H1 (cell line): Measurements from ENCODE around the gene CYLD. TPM values are rescaled to one million over a fixed set of nuclear protein-coding genes. Genes with fewer than 3 reads are reported as not detected.

Source experiments
- CHD2 ChIP-seq: IDR thresholded peaks from 2 replicates; pipeline ENCODE4 v1.6.1; 2012; ENCODE audit warnings: low read length, improper control_type of control experiment
- CTCF ChIP-seq, 3 experiments: IDR thresholded peaks; 1 replicate in 2 of 3; 2 replicates in 1 of 3; pipeline versions ENCODE4 v1.5.1 to v1.6.1; 2011; ENCODE audit warnings: low read length in 3 of 3, mild to moderate bottlenecking in 3 of 3, inconsistent platforms in 2 of 3, low read depth in 1 of 3, moderate library complexity in 1 of 3; ENCODE audit not compliant: insufficient read depth in 1 of 3; ENCODE audit errors: control extremely low read depth in 1 of 3
- RAD21 ChIP-seq, 2 experiments: IDR thresholded peaks in 1 of 2; conservative IDR thresholded peaks in 1 of 2; 2 replicates each; pipeline ENCODE4 v1.6.1; 2011; ENCODE audit warnings: low read depth in 2 of 2, low read length in 2 of 2, improper control_type of control experiment in 1 of 2, inconsistent platforms in 1 of 2, mild to moderate bottlenecking in 1 of 2, moderate library complexity in 1 of 2
- TEAD4 ChIP-seq: IDR thresholded peaks from 2 replicates; pipeline ENCODE4 v1.6.1; 2012; ENCODE audit warnings: low read depth, low read length, inconsistent platforms, mixed read lengths
- polyA plus RNA-seq, 7 experiments: library from polyadenylated mRNA; depleted of rRNA in 3 of 7; stranded (reverse) in 5 of 7; unstranded in 2 of 7; fragments of >200 nt in 5 of 7; fragments of 200-250 nt in 2 of 7; gene quantifications; 1 replicate in 5 of 7; 2 replicates in 1 of 7; 4 replicates in 1 of 7; pipeline versions ENCODE4 v1.2.1 to v1.2.3, GENCODE V29; 2011 to 2013; ENCODE audit warnings: missing spikeins in 2 of 7, mixed read lengths in 2 of 7
- total RNA-seq: library from RNA; stranded (reverse); fragmentation: NEBNext Ultra II Directional; extraction: Animal tissue kit (Norgen Biotek cat#: 25700); gene quantifications from 2 replicates; pipeline ENCODE4 v1.2.1, GENCODE V29; 2021
- TF ChIP-seq, protein P1 (sequence below): fragments of 300-600 bp; sonication (generic); IDR thresholded peaks from 2 replicates; pipeline ENCODE4 v1.7.1; 2012; ENCODE audit warnings: low read length, moderate library complexity, mild to moderate bottlenecking, inconsistent platforms; ENCODE audit not compliant: insufficient replicate concordance

Gene CYLD
- total and polyA plus RNA-seq, 2 of the 8 experiments (the other 6 are each of a cell fraction or from before 2014, with no cell fraction given), result 3.7 to 18.8 TPM

DNA sequence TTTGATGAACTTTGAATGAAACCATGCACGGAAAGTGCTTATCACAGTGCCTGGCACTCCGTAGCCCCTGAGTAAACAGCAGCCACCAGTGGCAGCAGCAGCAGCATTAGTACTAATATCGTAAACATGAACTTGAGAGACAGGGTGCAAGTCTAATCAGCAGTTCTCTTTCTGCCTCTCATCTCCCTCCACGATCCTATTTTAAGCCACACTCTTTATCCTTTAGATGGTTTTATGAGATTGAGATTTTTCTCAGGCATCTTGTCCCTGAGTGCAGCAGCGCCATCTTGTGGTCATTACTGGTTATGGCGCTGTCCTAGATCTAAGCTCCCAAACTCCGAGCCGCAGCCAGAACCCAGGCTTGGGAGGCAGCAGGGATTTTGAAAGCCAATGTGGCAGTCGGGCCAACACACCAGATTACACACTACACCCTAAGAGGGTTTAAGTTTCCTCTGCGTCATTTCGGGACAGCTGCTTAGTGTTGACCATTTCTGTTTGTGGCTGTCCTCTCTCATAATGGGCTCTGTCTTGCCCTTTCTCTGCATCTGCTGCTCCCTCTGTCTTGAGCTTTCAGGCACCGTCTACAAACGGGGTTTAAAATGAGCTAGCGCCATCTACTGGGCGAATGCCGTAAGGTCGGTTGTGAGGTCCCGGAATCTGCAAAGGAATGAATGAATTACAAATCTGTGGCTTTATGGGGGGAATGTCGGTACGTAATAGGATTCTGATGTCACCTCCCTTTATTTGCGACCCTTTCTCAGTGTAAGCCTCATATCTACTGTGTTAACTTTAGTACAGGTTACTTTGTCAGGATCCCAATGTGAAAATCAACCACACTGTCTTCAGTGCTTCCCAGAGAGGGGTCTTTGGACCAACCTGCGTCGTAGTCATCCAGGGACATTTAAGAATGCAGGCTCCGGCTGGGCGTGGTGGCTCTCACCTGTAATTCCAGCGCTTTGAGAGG lies 64.5 kb downstream of the CYLD start (continued):
- TF ChIP-seq CTCF (IDR thresholded peaks at IDR 0.05; ENCODE audit: control extremely low read depth in 1 of 3, insufficient read depth in 1 of 3, low read depth in 1 of 3, low read length in 3 of 3) (peak; percentile 72 to 94 (median 73)), RAD21 (IDR thresholded peaks at IDR 0.05 in 1 of 2, conservative IDR thresholded peaks at IDR 0.05 in 1 of 2; ENCODE audit: low read depth in 2 of 2, low read length in 2 of 2) (peak; percentile 80 to 83), CHD2 (no peak), TEAD4 (peak; percentile 55; the same call in 1 of the 2 replicates)
- TF ChIP-seq, protein P1, sequence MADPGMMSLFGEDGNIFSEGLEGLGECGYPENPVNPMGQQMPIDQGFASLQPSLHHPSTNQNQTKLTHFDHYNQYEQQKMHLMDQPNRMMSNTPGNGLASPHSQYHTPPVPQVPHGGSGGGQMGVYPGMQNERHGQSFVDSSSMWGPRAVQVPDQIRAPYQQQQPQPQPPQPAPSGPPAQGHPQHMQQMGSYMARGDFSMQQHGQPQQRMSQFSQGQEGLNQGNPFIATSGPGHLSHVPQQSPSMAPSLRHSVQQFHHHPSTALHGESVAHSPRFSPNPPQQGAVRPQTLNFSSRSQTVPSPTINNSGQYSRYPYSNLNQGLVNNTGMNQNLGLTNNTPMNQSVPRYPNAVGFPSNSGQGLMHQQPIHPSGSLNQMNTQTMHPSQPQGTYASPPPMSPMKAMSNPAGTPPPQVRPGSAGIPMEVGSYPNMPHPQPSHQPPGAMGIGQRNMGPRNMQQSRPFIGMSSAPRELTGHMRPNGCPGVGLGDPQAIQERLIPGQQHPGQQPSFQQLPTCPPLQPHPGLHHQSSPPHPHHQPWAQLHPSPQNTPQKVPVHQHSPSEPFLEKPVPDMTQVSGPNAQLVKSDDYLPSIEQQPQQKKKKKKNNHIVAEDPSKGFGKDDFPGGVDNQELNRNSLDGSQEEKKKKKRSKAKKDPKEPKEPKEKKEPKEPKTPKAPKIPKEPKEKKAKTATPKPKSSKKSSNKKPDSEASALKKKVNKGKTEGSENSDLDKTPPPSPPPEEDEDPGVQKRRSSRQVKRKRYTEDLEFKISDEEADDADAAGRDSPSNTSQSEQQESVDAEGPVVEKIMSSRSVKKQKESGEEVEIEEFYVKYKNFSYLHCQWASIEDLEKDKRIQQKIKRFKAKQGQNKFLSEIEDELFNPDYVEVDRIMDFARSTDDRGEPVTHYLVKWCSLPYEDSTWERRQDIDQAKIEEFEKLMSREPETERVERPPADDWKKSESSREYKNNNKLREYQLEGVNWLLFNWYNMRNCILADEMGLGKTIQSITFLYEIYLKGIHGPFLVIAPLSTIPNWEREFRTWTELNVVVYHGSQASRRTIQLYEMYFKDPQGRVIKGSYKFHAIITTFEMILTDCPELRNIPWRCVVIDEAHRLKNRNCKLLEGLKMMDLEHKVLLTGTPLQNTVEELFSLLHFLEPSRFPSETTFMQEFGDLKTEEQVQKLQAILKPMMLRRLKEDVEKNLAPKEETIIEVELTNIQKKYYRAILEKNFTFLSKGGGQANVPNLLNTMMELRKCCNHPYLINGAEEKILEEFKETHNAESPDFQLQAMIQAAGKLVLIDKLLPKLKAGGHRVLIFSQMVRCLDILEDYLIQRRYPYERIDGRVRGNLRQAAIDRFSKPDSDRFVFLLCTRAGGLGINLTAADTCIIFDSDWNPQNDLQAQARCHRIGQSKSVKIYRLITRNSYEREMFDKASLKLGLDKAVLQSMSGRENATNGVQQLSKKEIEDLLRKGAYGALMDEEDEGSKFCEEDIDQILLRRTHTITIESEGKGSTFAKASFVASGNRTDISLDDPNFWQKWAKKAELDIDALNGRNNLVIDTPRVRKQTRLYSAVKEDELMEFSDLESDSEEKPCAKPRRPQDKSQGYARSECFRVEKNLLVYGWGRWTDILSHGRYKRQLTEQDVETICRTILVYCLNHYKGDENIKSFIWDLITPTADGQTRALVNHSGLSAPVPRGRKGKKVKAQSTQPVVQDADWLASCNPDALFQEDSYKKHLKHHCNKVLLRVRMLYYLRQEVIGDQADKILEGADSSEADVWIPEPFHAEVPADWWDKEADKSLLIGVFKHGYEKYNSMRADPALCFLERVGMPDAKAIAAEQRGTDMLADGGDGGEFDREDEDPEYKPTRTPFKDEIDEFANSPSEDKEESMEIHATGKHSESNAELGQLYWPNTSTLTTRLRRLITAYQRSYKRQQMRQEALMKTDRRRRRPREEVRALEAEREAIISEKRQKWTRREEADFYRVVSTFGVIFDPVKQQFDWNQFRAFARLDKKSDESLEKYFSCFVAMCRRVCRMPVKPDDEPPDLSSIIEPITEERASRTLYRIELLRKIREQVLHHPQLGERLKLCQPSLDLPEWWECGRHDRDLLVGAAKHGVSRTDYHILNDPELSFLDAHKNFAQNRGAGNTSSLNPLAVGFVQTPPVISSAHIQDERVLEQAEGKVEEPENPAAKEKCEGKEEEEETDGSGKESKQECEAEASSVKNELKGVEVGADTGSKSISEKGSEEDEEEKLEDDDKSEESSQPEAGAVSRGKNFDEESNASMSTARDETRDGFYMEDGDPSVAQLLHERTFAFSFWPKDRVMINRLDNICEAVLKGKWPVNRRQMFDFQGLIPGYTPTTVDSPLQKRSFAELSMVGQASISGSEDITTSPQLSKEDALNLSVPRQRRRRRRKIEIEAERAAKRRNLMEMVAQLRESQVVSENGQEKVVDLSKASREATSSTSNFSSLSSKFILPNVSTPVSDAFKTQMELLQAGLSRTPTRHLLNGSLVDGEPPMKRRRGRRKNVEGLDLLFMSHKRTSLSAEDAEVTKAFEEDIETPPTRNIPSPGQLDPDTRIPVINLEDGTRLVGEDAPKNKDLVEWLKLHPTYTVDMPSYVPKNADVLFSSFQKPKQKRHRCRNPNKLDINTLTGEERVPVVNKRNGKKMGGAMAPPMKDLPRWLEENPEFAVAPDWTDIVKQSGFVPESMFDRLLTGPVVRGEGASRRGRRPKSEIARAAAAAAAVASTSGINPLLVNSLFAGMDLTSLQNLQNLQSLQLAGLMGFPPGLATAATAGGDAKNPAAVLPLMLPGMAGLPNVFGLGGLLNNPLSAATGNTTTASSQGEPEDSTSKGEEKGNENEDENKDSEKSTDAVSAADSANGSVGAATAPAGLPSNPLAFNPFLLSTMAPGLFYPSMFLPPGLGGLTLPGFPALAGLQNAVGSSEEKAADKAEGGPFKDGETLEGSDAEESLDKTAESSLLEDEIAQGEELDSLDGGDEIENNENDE, result peak; percentile 13
- TF ChIP-seq, all 59 proteins: peak for 6
